Neural cell (in vitro differentiated cells): ENCODE data around the gene CDKAL1. TPM values are rescaled to one million over a fixed set of nuclear protein-coding genes. Genes with fewer than 3 reads are reported as not detected.

ENCODE experiments used
- H2AFZ ChIP-seq: fragments of 200-600, 300-800 bp; sonication (generic), shearing (Covaris generic); 2 replicates; pipeline ENCODE4 v1.6.0; 2014; ENCODE audit warnings: low read depth, mild to moderate bottlenecking, antibody characterized with exemption, low read length, moderate library complexity
- H3F3A ChIP-seq: fragments of 200-600 bp; shearing (Covaris generic); 2 replicates; pipeline ENCODE4 v1.6.1; 2016; ENCODE audit warnings: mild to moderate bottlenecking, moderate library complexity, mixed read lengths, antibody characterized with exemption, low read length; ENCODE audit not compliant: insufficient read depth, poor library complexity, severe bottlenecking
- H3K27ac ChIP-seq: fragments of 200-600, 300-800 bp; sonication (generic), shearing (Covaris generic); 2 replicates; pipeline ENCODE4 v1.5.1; 2014; ENCODE audit warnings: mild to moderate bottlenecking, low read length, moderate library complexity
- H3K27me3 ChIP-seq: fragments of 300-800, 200-600 bp; sonication (generic), shearing (Covaris generic); 2 replicates; pipeline ENCODE4 v1.6.0; 2014; ENCODE audit warnings: mild to moderate bottlenecking, low read depth, low read length, moderate library complexity; ENCODE audit not compliant: insufficient read depth
- H3K36me3 ChIP-seq: fragments of 300-800, 200-600 bp; sonication (generic), shearing (Covaris generic); 2 replicates; pipeline ENCODE4 v1.5.1; 2014; ENCODE audit warnings: mild to moderate bottlenecking, antibody characterized with exemption, low read length, moderate library complexity; ENCODE audit not compliant: insufficient read depth
- H3K4me2 ChIP-seq: fragments of 300-800, 200-600 bp; sonication (generic), shearing (Covaris generic); 2 replicates; pipeline ENCODE4 v1.6.0; 2014; ENCODE audit warnings: mild to moderate bottlenecking, low read length
- H3K4me3 ChIP-seq: fragments of 300-800, 200-600 bp; sonication (generic), shearing (Covaris generic); 2 replicates; pipeline ENCODE4 v1.5.1; 2014; ENCODE audit warnings: mild to moderate bottlenecking, low read length, moderate library complexity
- H3K79me2 ChIP-seq: fragments of 200-600 bp; shearing (Covaris generic); replicated peaks from 2 replicates; pipeline ENCODE4 v1.6.0; 2014; ENCODE audit warnings: mild to moderate bottlenecking, low read length, moderate library complexity; ENCODE audit not compliant: insufficient read depth
- H3K9ac ChIP-seq: fragments of 300-800, 200-600 bp; sonication (generic), shearing (Covaris generic); 2 replicates; pipeline ENCODE4 v1.6.1; 2016; ENCODE audit warnings: mild to moderate bottlenecking, low read length, mixed read lengths
- H3K9me2 ChIP-seq: fragments of 200-600 bp; shearing (Covaris generic); 2 replicates; pipeline ENCODE4 v1.6.1; 2016; ENCODE audit warnings: mild to moderate bottlenecking, low read length, mixed read lengths; ENCODE audit not compliant: insufficient read depth
- H3K9me3 ChIP-seq: fragments of 200-600, 300-800 bp; sonication (generic), shearing (Covaris generic); 2 replicates; pipeline ENCODE4 v1.6.1; 2016; ENCODE audit warnings: mild to moderate bottlenecking, mixed run types, low read length, moderate library complexity, mixed read lengths
- H4K20me1 ChIP-seq: fragments of 200-600 bp; shearing (Covaris generic); 2 replicates; pipeline ENCODE4 v1.6.1; 2016; ENCODE audit warnings: mild to moderate bottlenecking, mixed run types; ENCODE audit not compliant: insufficient read depth
- CTCF ChIP-seq: fragments of 450-650 bp; IDR thresholded peaks from 2 replicates; pipeline ENCODE4 v1.5.1; 2014; ENCODE audit warnings: antibody characterized with exemption, mild to moderate bottlenecking, moderate library complexity; ENCODE audit not compliant: poor library complexity, severe bottlenecking
- EP300 ChIP-seq: fragments of 450-650 bp; conservative IDR thresholded peaks from 2 replicates; pipeline ENCODE4 v1.6.1; 2014; ENCODE audit warnings: antibody characterized with exemption, mild to moderate bottlenecking, moderate library complexity; ENCODE audit not compliant: poor library complexity, severe bottlenecking
- EZH2 ChIP-seq: fragments of 200-600, 300-800 bp; shearing (Covaris generic), sonication (generic); IDR thresholded peaks from 2 replicates; pipeline ENCODE4 v1.6.1; 2014; ENCODE audit warnings: antibody characterized with exemption, low read length, borderline replicate concordance, mild to moderate bottlenecking; ENCODE audit not compliant: insufficient read depth, poor library complexity, severe bottlenecking
- MXI1 ChIP-seq: fragments of 450-650 bp; conservative IDR thresholded peaks from 2 replicates; pipeline ENCODE4 v1.6.1; 2014; ENCODE audit warnings: antibody characterized with exemption, mild to moderate bottlenecking; ENCODE audit not compliant: poor library complexity, severe bottlenecking
- POLR2AphosphoS5 ChIP-seq: IDR thresholded peaks from 2 replicates; pipeline ENCODE4 v1.6.1; 2012
- RAD21 ChIP-seq: fragments of 450-650 bp; conservative IDR thresholded peaks from 2 replicates; pipeline ENCODE4 v1.6.1; 2014; ENCODE audit warnings: antibody characterized with exemption, mild to moderate bottlenecking, moderate library complexity
- REST ChIP-seq: IDR thresholded peaks from 2 replicates; pipeline ENCODE4 v1.6.1; 2012; ENCODE audit warnings: borderline replicate concordance
- SMC3 ChIP-seq: fragments of 450-650 bp; conservative IDR thresholded peaks from 2 replicates; pipeline ENCODE4 v1.6.1; 2014; ENCODE audit warnings: antibody characterized with exemption, mild to moderate bottlenecking, moderate library complexity; ENCODE audit not compliant: poor library complexity
- TAF1 ChIP-seq: IDR thresholded peaks from 2 replicates; pipeline ENCODE4 v1.6.1; 2012; ENCODE audit warnings: low read depth
- polyA plus RNA-seq: library from polyadenylated mRNA; depleted of rRNA; stranded (reverse); fragments of >200 nt; gene quantifications from 2 replicates; pipeline ENCODE4 v1.2.3, GENCODE V29; 2014

CDKAL1 gene
- polyA plus RNA-seq, 1 donor from 2014 or later: 10.7 TPM

- Histone ChIP-seq H3K27ac (no peak overlapping the region), H3K9ac (no peak overlapping the region), H3K9me3 (no peaks in the 10 kb centered on the region)
Measured at GRCh38 chr6:20955131-20955530, 420.9 kb downstream of the CDKAL1 start.

GRCh38 chr6:20955751-20956150 lies 421.5 kb downstream of the CDKAL1 start:
- H3K9ac ChIP-seq: no peak overlapping the region
- no peaks in the 10 kb centered on the region for H3K79me2 ChIP-seq
- no peaks in the 10 kb centered on the region for H3F3A ChIP-seq
- H4K20me1 ChIP-seq: no peaks in the 10 kb centered on the region
- no peak overlapping the region for H3K27ac ChIP-seq
- no peak overlapping the region for H2AFZ ChIP-seq
- no peaks in the 10 kb centered on the region for H3K9me2 ChIP-seq
- H3K36me3 ChIP-seq: no peaks in the 10 kb centered on the region
- no peaks in the 10 kb centered on the region for H3K27me3 ChIP-seq
- no peak overlapping the region for H3K4me2 ChIP-seq
- no peaks in the 10 kb centered on the region for H3K9me3 ChIP-seq
- no peak overlapping the region for H3K4me3 ChIP-seq
- TF ChIP-seq REST (no peak), POLR2AphosphoS5 (no peak), MXI1 (no peak), CTCF (no peak), EZH2 (no peak), SMC3 (no peak)

More at GRCh38 chr6:20955131-20955530, 420.9 kb downstream of the CDKAL1 start:
- Histone ChIP-seq H3F3A (no peaks in the 10 kb centered on the region), H4K20me1 (no peaks in the 10 kb centered on the region), H3K27me3 (no peaks in the 10 kb centered on the region), H2AFZ (no peak overlapping the region), H3K9me2 (no peaks in the 10 kb centered on the region), H3K36me3 (no peaks in the 10 kb centered on the region), H3K79me2 (no peaks in the 10 kb centered on the region), H3K4me2 (no peak overlapping the region), H3K4me3 (peak overlapping the region; percentile 13)
- TF ChIP-seq CTCF (no peak), SMC3 (no peak), EZH2 (no peak), POLR2AphosphoS5 (no peak), REST (no peak), EP300 (no peak), TAF1 (no peak), RAD21 (no peak), MXI1 (no peak)
